ENCODE measurements around the gene DSE.

DSE gene

DNA sequence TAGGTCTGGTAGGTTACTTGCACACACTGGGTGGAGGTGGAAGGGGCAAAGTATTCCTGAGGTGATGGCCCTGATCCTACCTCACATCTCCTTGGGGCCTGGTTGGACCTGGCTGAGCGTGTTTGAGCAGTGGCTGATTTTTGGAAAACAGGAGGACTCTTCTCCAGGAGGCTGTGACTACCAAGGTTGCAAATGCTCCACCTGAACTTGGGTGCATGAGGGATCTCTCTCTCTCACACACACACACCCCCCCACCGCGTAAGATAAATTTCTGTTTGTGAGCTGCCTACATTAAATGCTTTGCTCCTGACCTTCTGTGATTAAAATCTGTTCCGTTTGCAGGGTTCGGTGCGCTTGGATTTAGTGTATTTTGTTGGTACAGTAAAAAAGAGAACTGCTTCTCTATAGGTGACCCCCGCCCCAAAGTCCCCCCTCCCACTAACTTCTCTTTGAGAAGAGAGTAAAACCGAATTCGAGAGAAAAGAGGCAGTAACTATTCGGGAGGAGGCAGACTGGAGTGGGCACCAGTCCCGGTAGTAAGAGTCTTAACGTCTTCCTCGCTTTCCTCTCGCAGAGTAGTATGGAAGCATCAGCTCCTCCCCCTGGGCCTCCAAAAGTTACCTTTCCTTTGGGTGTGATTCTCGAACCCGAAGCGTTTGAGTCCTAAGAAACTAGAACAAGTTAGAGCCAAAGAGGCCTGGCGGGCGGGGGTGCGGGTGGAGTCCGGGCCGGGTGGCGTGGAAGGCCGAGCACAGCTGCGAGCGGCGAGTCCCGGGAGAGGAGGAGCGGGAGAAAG lies 585 bp upstream of the DSE start:
- no peak for TF ChIP-seq POLR2AphosphoS5 (IDR thresholded peaks at IDR 0.05; ENCODE audit: low read depth, low read length)
- TF ChIP-seq TAF1 (IDR thresholded peaks at IDR 0.05; ENCODE audit: borderline replicate concordance, insufficient read depth, low read length): no peak
- TF ChIP-seq SIN3A (IDR thresholded peaks at IDR 0.05; ENCODE audit: borderline replicate concordance, insufficient read depth, low read length): no peak
- no peak for TF ChIP-seq FOXP2 (optimal IDR thresholded peaks at IDR 0.05; ENCODE audit: borderline replicate concordance, extremely low read depth, extremely low read length, insufficient read depth)
- TF ChIP-seq, protein P1, sequence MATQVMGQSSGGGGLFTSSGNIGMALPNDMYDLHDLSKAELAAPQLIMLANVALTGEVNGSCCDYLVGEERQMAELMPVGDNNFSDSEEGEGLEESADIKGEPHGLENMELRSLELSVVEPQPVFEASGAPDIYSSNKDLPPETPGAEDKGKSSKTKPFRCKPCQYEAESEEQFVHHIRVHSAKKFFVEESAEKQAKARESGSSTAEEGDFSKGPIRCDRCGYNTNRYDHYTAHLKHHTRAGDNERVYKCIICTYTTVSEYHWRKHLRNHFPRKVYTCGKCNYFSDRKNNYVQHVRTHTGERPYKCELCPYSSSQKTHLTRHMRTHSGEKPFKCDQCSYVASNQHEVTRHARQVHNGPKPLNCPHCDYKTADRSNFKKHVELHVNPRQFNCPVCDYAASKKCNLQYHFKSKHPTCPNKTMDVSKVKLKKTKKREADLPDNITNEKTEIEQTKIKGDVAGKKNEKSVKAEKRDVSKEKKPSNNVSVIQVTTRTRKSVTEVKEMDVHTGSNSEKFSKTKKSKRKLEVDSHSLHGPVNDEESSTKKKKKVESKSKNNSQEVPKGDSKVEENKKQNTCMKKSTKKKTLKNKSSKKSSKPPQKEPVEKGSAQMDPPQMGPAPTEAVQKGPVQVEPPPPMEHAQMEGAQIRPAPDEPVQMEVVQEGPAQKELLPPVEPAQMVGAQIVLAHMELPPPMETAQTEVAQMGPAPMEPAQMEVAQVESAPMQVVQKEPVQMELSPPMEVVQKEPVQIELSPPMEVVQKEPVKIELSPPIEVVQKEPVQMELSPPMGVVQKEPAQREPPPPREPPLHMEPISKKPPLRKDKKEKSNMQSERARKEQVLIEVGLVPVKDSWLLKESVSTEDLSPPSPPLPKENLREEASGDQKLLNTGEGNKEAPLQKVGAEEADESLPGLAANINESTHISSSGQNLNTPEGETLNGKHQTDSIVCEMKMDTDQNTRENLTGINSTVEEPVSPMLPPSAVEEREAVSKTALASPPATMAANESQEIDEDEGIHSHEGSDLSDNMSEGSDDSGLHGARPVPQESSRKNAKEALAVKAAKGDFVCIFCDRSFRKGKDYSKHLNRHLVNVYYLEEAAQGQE (IDR thresholded peaks at IDR 0.05; ENCODE audit: insufficient read depth in 1 of 2, low read depth in 2 of 2, low read length in 2 of 2): no peak

DNA sequence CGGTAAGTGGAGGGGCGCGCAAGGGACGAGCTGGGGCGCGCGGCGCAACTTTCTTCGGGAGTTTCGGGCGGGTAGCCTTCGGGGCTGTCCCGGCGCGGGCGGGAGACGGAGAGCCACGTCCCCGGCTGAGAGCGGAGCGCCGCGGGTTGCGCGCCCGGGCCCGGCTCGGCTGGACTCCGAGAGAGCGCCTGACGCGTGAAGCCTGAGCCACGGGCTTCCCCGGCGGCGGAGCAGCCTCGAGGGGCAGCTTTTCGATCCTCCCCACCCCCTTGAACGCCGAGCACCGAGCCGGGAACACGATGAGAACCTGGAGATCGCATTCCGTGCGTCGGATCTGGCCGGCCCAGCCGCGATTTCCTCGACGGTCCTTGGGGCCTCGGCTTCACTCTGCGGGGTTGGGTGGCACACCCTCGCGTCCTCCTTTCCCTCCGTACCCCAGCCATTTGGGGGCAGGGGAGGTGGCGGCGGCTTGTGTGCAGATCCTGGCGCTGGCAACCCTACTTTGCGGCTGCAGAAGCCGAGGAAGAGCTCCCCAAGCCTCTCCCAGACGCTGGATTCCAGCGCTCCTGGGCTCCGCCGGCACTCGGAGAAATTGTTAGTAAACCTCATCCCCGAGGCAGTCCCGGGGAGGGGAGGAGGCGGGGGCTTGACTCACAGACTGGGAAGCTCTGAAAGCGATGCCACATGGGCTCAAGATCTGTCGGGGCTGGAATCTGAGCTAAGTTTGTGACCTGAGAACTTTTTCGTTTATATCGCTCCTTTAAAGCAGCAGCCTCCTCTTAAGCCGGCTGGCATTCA lies 572 bp downstream of the DSE start:
- TF ChIP-seq, protein P1 (IDR thresholded peaks at IDR 0.05; ENCODE audit: insufficient read depth in 1 of 2, low read depth in 2 of 2, low read length in 2 of 2): no peak
- no peak for TF ChIP-seq TAF1 (IDR thresholded peaks at IDR 0.05; ENCODE audit: borderline replicate concordance, insufficient read depth, low read length)
- no peak; the same call in 1 of the 2 replicates for TF ChIP-seq POLR2AphosphoS5 (IDR thresholded peaks at IDR 0.05; ENCODE audit: low read depth, low read length)
- no peak for TF ChIP-seq FOXP2 (optimal IDR thresholded peaks at IDR 0.05; ENCODE audit: borderline replicate concordance, extremely low read depth, extremely low read length, insufficient read depth)
- TF ChIP-seq SIN3A (IDR thresholded peaks at IDR 0.05; ENCODE audit: borderline replicate concordance, insufficient read depth, low read length): no peak

DNA sequence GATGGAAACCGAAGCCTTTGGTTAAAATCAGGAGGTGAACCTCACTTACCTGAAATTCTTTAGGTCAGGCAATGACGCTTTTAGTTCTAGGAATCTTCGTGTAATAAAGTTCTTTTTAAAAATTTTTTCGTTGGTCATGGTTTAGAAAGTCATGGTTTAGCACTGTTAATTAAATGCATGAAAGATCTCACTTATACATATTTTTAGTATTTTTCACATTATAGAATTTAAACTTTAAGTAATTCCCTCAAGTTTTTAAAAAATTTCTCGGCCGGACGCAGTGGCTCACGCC lies 1.1 kb downstream of the DSE start:
- TF ChIP-seq FOXP2 (optimal IDR thresholded peaks at IDR 0.05; ENCODE audit: borderline replicate concordance, extremely low read depth, extremely low read length, insufficient read depth) (no peak), POLR2AphosphoS5 (IDR thresholded peaks at IDR 0.05; ENCODE audit: low read depth, low read length) (no peak), SIN3A (IDR thresholded peaks at IDR 0.05; ENCODE audit: borderline replicate concordance, insufficient read depth, low read length) (no peak), TAF1 (IDR thresholded peaks at IDR 0.05; ENCODE audit: borderline replicate concordance, insufficient read depth, low read length) (no peak)
- TF ChIP-seq, protein P1 (IDR thresholded peaks at IDR 0.05; ENCODE audit: insufficient read depth in 1 of 2, low read depth in 2 of 2, low read length in 2 of 2): no peak

DNA sequence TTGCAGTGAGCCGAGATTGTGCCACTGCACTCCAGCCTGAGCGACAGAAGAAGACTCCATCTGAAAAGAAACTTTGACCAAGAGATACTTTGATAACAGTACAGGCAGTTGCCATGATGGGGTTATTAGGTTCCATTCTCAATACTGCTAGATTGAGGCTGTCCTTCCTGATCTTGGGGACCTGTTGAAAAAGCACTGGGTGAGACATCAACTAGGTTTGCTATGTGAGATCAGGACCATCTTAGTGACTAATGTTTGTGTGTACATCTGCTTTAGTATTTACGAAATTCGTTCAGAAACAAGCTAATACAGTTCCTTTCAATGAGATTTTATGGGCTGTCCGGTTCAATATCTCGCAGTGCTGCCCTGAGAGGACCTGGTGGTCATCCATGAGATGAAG lies 2.6 kb downstream of the DSE start:
- TF ChIP-seq POLR2AphosphoS5 (IDR thresholded peaks at IDR 0.05; ENCODE audit: low read depth, low read length) (no peak), SIN3A (IDR thresholded peaks at IDR 0.05; ENCODE audit: borderline replicate concordance, insufficient read depth, low read length) (no peak), TAF1 (IDR thresholded peaks at IDR 0.05; ENCODE audit: borderline replicate concordance, insufficient read depth, low read length) (no peak), FOXP2 (optimal IDR thresholded peaks at IDR 0.05; ENCODE audit: borderline replicate concordance, extremely low read depth, extremely low read length, insufficient read depth) (no peak)

DNA sequence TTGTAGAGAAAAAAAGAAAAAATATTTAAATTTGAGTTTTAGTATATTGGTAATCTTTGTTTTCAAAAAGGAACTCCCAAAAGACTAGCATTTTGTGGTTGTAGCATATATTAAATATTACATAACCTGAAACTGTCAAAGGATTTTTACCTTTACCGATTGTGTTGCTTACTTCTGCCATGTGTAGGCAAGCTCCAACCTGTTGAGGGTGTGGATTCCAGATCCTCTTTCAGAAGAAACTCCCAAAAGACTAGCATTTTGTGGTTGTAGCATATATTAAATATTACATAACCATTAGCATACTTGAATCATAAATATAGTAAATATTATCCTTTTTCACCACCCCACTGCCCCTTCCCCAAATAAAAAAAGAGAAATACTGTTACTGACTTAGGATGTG lies 3.2 kb downstream of the DSE start:
- TF ChIP-seq TAF1 (IDR thresholded peaks at IDR 0.05; ENCODE audit: borderline replicate concordance, insufficient read depth, low read length) (no peak), POLR2AphosphoS5 (IDR thresholded peaks at IDR 0.05; ENCODE audit: low read depth, low read length) (no peak), SIN3A (IDR thresholded peaks at IDR 0.05; ENCODE audit: borderline replicate concordance, insufficient read depth, low read length) (no peak), FOXP2 (optimal IDR thresholded peaks at IDR 0.05; ENCODE audit: borderline replicate concordance, extremely low read depth, extremely low read length, insufficient read depth) (no peak)
- TF ChIP-seq, protein P1 (IDR thresholded peaks at IDR 0.05; ENCODE audit: insufficient read depth in 1 of 2, low read depth in 2 of 2, low read length in 2 of 2): no peak
